Gastroesophageal sphincter (tissue), 3 donors: Measurements from ENCODE around the gene MFNG.

Experiments
- POLR2AphosphoS5 ChIP-seq: sonication (generic); formaldehyde crosslinking; IDR thresholded peaks from one replicate; pipeline ENCODE4 v1.6.1; 2017; ENCODE audit warnings: antibody characterized with exemption
- TF ChIP-seq, protein P1 (sequence below), 4 experiments: fragments of 200-600 bp in 2 of 4; fragments of 450-650 bp in 2 of 4; sonication (generic) in 1 of 4; IDR thresholded peaks; one replicate each; pipeline ENCODE4 v1.5.1; 2017 to 2019; ENCODE audit warnings: antibody characterized with exemption in 4 of 4, mild to moderate bottlenecking in 2 of 4, moderate library complexity in 2 of 4

DNA sequence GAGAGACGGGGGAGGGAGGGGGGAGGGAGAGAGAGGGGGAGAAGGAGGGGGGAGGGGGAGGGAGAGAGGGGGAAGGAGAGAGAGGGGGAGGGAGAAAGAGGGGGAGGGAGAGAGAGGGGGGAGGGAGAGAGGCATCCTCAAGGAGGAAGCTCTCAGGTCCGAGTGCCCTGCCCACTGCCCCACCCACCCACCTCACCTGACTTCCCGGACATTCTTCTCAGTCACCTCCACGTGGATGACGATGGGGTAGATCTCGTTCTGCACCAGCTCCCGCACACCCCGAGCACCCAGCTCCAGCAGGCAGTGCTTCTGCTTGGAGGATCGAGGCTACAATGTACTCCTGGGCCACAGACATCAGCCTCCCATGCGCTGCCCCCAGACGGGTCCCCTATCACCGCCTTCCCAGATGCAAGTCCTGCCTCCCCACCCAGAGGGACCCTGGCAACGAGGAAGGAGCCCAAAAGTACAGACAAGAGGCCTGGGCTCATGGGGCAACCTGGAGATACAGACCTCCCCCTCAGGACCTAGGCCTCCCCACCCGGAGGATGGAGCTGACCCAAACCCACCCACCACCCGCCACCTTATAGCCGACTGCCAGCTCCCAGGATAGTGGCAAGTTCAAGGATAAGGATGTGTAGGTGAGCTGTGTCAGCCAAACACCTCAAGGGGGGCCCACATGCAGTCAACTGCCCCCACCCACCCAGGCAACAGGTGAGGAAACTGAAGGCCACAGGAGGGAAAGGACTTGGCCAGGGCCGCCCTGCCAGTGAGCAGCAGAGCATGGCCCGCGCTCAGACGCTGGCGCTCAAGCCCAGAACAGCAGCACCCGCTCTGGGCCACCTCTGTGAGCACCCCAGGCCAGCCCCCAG lies 5.6 kb upstream of the MFNG start:
- TF ChIP-seq POLR2AphosphoS5 = no peak
- TF ChIP-seq, protein P1, sequence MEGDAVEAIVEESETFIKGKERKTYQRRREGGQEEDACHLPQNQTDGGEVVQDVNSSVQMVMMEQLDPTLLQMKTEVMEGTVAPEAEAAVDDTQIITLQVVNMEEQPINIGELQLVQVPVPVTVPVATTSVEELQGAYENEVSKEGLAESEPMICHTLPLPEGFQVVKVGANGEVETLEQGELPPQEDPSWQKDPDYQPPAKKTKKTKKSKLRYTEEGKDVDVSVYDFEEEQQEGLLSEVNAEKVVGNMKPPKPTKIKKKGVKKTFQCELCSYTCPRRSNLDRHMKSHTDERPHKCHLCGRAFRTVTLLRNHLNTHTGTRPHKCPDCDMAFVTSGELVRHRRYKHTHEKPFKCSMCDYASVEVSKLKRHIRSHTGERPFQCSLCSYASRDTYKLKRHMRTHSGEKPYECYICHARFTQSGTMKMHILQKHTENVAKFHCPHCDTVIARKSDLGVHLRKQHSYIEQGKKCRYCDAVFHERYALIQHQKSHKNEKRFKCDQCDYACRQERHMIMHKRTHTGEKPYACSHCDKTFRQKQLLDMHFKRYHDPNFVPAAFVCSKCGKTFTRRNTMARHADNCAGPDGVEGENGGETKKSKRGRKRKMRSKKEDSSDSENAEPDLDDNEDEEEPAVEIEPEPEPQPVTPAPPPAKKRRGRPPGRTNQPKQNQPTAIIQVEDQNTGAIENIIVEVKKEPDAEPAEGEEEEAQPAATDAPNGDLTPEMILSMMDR (IDR thresholded peaks at IDR 0.05) = no peak
